ENCODE data around the gene TLL1.

TLL1 gene

GRCh38 chr4:165844161-165844560 is 28.9 kb upstream of the TLL1 start:
- no peak overlapping the region for H3K27ac ChIP-seq
- no peaks in the 10 kb centered on the region for H3K4me1 ChIP-seq (ENCODE audit: low read depth, poor library complexity, severe bottlenecking)
- H2AFZ ChIP-seq (ENCODE audit: low read depth): no peak overlapping the region
- H3K4me2 ChIP-seq: no peak overlapping the region
- H3K27me3 ChIP-seq (ENCODE audit: insufficient read depth, low read depth): no peaks in the 10 kb centered on the region
- no peak overlapping the region for H3K4me3 ChIP-seq (IDR thresholded peaks at IDR 0.05; ENCODE audit: insufficient read depth, low read depth, low read length)
- H3K79me2 ChIP-seq (ENCODE audit: insufficient read depth, low read depth): no peaks in the 10 kb centered on the region
- no peak overlapping the region for H3K9ac ChIP-seq
- no peak for TF ChIP-seq CTCF (conservative IDR thresholded peaks at IDR 0.05; ENCODE audit: low read depth, low read length)
- H4K20me1 ChIP-seq (ENCODE audit: insufficient read depth): no peaks in the 10 kb centered on the region
- no peaks in the 10 kb centered on the region for H3K36me3 ChIP-seq (ENCODE audit: insufficient read depth)

GRCh38 chr4:165851256-165851655 is 21.8 kb upstream of the TLL1 start:
- no peak overlapping the region for H3K4me3 ChIP-seq (IDR thresholded peaks at IDR 0.05; ENCODE audit: insufficient read depth, low read depth, low read length)
- no peak overlapping the region for H3K9ac ChIP-seq
- H3K4me1 ChIP-seq (ENCODE audit: low read depth, poor library complexity, severe bottlenecking): no peaks in the 10 kb centered on the region
- no peak overlapping the region for H3K4me2 ChIP-seq
- TF ChIP-seq CTCF (conservative IDR thresholded peaks at IDR 0.05; ENCODE audit: low read depth, low read length): no peak
- H3K27me3 ChIP-seq (ENCODE audit: insufficient read depth, low read depth): no peaks in the 10 kb centered on the region
- H3K27ac ChIP-seq: no peak overlapping the region
- H2AFZ ChIP-seq (ENCODE audit: low read depth): no peak overlapping the region
- no peaks in the 10 kb centered on the region for H4K20me1 ChIP-seq (ENCODE audit: insufficient read depth)
- no peaks in the 10 kb centered on the region for H3K79me2 ChIP-seq (ENCODE audit: insufficient read depth, low read depth)
- H3K36me3 ChIP-seq (ENCODE audit: insufficient read depth): no peaks in the 10 kb centered on the region

- Histone ChIP-seq H3K27me3 (ENCODE audit: insufficient read depth, low read depth) (no peaks in the 10 kb centered on the region), H3K36me3 (ENCODE audit: insufficient read depth) (no peaks in the 10 kb centered on the region), H4K20me1 (ENCODE audit: insufficient read depth) (no peaks in the 10 kb centered on the region), H3K4me1 (ENCODE audit: low read depth, poor library complexity, severe bottlenecking) (no peaks in the 10 kb centered on the region), H3K4me3 (IDR thresholded peaks at IDR 0.05; ENCODE audit: insufficient read depth, low read depth, low read length) (no peak overlapping the region), H3K27ac (no peak overlapping the region), H3K79me2 (ENCODE audit: insufficient read depth, low read depth) (no peaks in the 10 kb centered on the region), H3K9ac (no peak overlapping the region), H3K4me2 (no peak overlapping the region), H2AFZ (ENCODE audit: low read depth) (no peak overlapping the region)
- no peak for TF ChIP-seq CTCF (conservative IDR thresholded peaks at IDR 0.05; ENCODE audit: low read depth, low read length)
Observed at GRCh38 chr4:165855191-165855590, 17.8 kb upstream of the TLL1 start.

- Histone ChIP-seq H3K4me1 (ENCODE audit: low read depth, poor library complexity, severe bottlenecking) (no peaks in the 10 kb centered on the region), H3K9ac (no peak overlapping the region), H3K27me3 (ENCODE audit: insufficient read depth, low read depth) (no peaks in the 10 kb centered on the region), H2AFZ (ENCODE audit: low read depth) (no peak overlapping the region), H3K79me2 (ENCODE audit: insufficient read depth, low read depth) (no peaks in the 10 kb centered on the region), H4K20me1 (ENCODE audit: insufficient read depth) (no peaks in the 10 kb centered on the region), H3K4me3 (IDR thresholded peaks at IDR 0.05; ENCODE audit: insufficient read depth, low read depth, low read length) (no peak overlapping the region), H3K36me3 (ENCODE audit: insufficient read depth) (no peaks in the 10 kb centered on the region), H3K4me2 (no peak overlapping the region), H3K27ac (no peak overlapping the region)
- TF ChIP-seq CTCF (conservative IDR thresholded peaks at IDR 0.05; ENCODE audit: low read depth, low read length): no peak
Observed at GRCh38 chr4:165861363-165861762, 11.7 kb upstream of the TLL1 start.

- no peak overlapping the region for H3K9ac ChIP-seq
- H2AFZ ChIP-seq (ENCODE audit: low read depth): no peak overlapping the region
- H3K36me3 ChIP-seq (ENCODE audit: insufficient read depth): no peaks in the 10 kb centered on the region
- no peak overlapping the region for H3K27ac ChIP-seq
- H3K79me2 ChIP-seq (ENCODE audit: insufficient read depth, low read depth): no peaks in the 10 kb centered on the region
- no peak for TF ChIP-seq CTCF (conservative IDR thresholded peaks at IDR 0.05; ENCODE audit: low read depth, low read length)
- H3K4me3 ChIP-seq (IDR thresholded peaks at IDR 0.05; ENCODE audit: insufficient read depth, low read depth, low read length): no peak overlapping the region
- H4K20me1 ChIP-seq (ENCODE audit: insufficient read depth): no peaks in the 10 kb centered on the region
- no peak overlapping the region for H3K4me2 ChIP-seq
- no peaks in the 10 kb centered on the region for H3K4me1 ChIP-seq (ENCODE audit: low read depth, poor library complexity, severe bottlenecking)
- no peaks in the 10 kb centered on the region for H3K27me3 ChIP-seq (ENCODE audit: insufficient read depth, low read depth)
Observed at GRCh38 chr4:165864271-165864670, 8.8 kb upstream of the TLL1 start.

Data from KMS-11 (cell line).